AG09309 (cell line): ENCODE results near the gene CAMK1D.

Experiments
- DNase-seq: peaks from one replicate; pipeline ENCODE4 v3.0.0-alpha.2; 2010; ENCODE audit warnings: low read depth
- H3K4me3 ChIP-seq: 2 replicates; pipeline ENCODE4 v1.5.1; 2011; ENCODE audit warnings: mild to moderate bottlenecking, low read depth, low read length, moderate library complexity; ENCODE audit not compliant: control insufficient read depth
- TF ChIP-seq, protein P1 (sequence below): IDR thresholded peaks from 2 replicates; pipeline ENCODE4 v1.5.1; 2011; ENCODE audit warnings: mild to moderate bottlenecking, low read depth, low read length, inconsistent platforms; ENCODE audit not compliant: insufficient read depth, control insufficient read depth; ENCODE audit errors: missing control alignments

The CAMK1D gene

GRCh38 chr10:12406764-12407400 is 57.5 kb downstream of the CAMK1D start:
- no peak for DNase-seq
- TF ChIP-seq, protein P1, sequence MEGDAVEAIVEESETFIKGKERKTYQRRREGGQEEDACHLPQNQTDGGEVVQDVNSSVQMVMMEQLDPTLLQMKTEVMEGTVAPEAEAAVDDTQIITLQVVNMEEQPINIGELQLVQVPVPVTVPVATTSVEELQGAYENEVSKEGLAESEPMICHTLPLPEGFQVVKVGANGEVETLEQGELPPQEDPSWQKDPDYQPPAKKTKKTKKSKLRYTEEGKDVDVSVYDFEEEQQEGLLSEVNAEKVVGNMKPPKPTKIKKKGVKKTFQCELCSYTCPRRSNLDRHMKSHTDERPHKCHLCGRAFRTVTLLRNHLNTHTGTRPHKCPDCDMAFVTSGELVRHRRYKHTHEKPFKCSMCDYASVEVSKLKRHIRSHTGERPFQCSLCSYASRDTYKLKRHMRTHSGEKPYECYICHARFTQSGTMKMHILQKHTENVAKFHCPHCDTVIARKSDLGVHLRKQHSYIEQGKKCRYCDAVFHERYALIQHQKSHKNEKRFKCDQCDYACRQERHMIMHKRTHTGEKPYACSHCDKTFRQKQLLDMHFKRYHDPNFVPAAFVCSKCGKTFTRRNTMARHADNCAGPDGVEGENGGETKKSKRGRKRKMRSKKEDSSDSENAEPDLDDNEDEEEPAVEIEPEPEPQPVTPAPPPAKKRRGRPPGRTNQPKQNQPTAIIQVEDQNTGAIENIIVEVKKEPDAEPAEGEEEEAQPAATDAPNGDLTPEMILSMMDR = no peak
- no peak overlapping the region for H3K4me3 ChIP-seq

- TF ChIP-seq, protein P1 = no peak
- DNase-seq = no peak
- H3K4me3 ChIP-seq = no peak overlapping the region
Observed at GRCh38 chr10:12408472-12408871, 59.1 kb downstream of the CAMK1D start.

DNA sequence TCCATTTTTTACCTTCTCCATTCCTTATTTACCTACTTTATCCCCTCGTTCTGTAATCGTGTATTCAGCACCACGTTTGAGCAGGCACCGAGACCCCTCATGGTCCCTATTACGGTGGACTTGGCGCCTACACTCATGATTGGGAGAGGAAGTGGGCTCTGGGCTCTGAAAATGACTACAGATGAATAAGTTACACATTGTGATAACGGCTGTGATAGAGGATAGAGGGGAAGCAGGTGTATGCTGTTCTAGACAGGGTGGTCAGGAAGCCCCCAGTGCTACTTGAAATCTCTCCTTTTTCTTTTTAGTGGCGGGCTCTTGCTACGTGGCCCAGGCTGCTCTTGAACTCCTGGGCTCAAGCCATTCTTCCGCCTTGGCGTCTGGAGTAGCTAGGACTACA is 59.8 kb downstream of the CAMK1D start:
- no peak overlapping the region for H3K4me3 ChIP-seq
- no peak for DNase-seq
- TF ChIP-seq, protein P1 = no peak

DNA sequence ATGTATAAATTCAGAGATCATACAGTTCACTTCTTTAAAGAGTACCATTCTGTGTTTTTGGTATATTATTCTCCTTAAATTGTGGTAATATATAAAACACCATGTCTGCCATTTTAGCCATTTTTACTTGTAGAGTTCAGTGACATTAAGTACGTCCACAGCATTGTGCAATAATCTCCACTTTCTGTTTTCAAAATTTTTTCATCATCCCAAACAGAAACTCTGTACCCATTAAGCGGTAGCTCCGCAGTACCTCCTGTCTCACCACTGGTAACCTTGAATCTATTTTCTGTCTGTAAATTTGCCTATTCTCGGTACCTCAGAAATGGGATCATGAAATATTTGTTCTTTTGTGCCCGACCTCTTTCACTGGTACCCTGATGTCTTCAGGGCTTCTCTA is 60.3 kb downstream of the CAMK1D start:
- no peak for DNase-seq
- no peak overlapping the region for H3K4me3 ChIP-seq
- TF ChIP-seq, protein P1 = no peak

DNA sequence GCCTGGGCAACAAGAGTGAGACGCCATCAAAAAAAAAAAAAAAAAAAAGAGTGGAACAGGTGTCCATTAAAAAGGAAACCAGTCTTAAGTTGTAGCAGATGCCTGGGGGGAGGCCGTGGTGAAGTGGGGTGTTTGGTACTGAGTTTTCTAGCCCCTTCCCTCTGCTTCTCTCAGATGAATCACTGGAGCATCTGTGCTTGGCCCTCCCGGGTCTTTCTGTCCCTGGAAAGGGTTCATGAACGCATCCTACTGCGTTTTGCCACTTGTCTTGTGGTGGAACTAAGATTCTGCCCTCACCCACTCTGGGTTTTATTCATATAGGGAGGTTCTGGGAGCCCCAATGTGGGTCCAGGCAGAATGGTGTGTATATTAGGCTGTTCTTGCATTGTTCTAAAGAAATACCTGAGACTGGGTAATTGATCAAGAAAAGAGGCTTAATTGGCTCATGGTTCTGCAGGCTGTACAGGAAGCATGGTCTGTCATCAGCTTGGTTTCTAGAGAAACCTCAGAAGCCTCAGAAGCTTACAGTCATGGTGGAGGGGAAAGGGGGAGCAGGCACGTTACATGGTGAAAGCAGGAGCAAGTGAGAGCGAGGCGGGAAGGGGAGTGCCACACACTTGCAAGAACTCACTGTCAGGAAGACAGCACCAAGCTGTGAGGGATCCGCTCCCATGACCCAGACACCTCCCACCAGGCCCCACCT is 63.5 kb downstream of the CAMK1D start:
- no peak for DNase-seq
- TF ChIP-seq, protein P1 = no peak
- H3K4me3 ChIP-seq = no peak overlapping the region

- TF ChIP-seq, protein P1 = no peak
- DNase-seq = no peak
- no peak overlapping the region for H3K4me3 ChIP-seq
Observed at GRCh38 chr10:12413369-12413711, 64.0 kb downstream of the CAMK1D start.
